Fibroblast of pulmonary artery (primary cell): ENCODE data around the gene ARHGAP40.

Experiments used
- DNase-seq: peaks from one replicate; pipeline ENCODE4 v3.0.0-alpha.2; 2010; ENCODE audit warnings: low read depth
- H3K4me3 ChIP-seq: replicated peaks from 2 replicates; pipeline ENCODE4 v1.5.1; 2011; ENCODE audit warnings: low read depth, mild to moderate bottlenecking, control low read depth, low read length, moderate library complexity
- CTCF ChIP-seq: IDR thresholded peaks from 2 replicates; pipeline ENCODE4 v1.5.1; 2011; ENCODE audit warnings: mild to moderate bottlenecking, control low read depth, low read length, inconsistent platforms; ENCODE audit errors: missing control alignments

Gene ARHGAP40

GRCh38 chr20:38664284-38664683 is 62.7 kb downstream of the ARHGAP40 start:
- no peak overlapping the region for H3K4me3 ChIP-seq
- no peak for DNase-seq
- no peak for TF ChIP-seq CTCF

- no peak for DNase-seq
- no peak overlapping the region for H3K4me3 ChIP-seq
- no peak for TF ChIP-seq CTCF
These were observed 63.5 kb downstream of the ARHGAP40 start for GRCh38 chr20:38665094-38665493.

- TF ChIP-seq CTCF, result no peak
- no peak for DNase-seq
- no peak overlapping the region for H3K4me3 ChIP-seq
These were observed 64.1 kb downstream of the ARHGAP40 start for GRCh38 chr20:38665506-38666285.

- no peak for TF ChIP-seq CTCF
- H3K4me3 ChIP-seq, result no peak overlapping the region
- DNase-seq, result no peak
These were observed 65.9 kb downstream of the ARHGAP40 start for GRCh38 chr20:38667417-38667956.

- H3K4me3 ChIP-seq, result no peak overlapping the region
- no peak for TF ChIP-seq CTCF
- no peak for DNase-seq
These were observed 68.1 kb downstream of the ARHGAP40 start for GRCh38 chr20:38669688-38670087.

- DNase-seq, result no peak
- no peak for TF ChIP-seq CTCF
- no peak overlapping the region for H3K4me3 ChIP-seq
These were observed 69.2 kb downstream of the ARHGAP40 start for GRCh38 chr20:38670786-38671185.

GRCh38 chr20:38671186-38671585 is 69.6 kb downstream of the ARHGAP40 start:
- no peak for TF ChIP-seq CTCF
- H3K4me3 ChIP-seq, result no peak overlapping the region
- DNase-seq, result no peak
